NCI-H510A treated with DMSO at 0.1 percent for 48 hours (cell line): ENCODE measurements around the gene YJU2.
"Not testable (repeated sequence)": the region's sequence is repeated elsewhere in the genome, so short reads cannot be mapped to it uniquely, and the experiment has no call there.

Experiments used
- DNase-seq: peaks from one replicate; lab custom pipeline; 2025; lab: John Stamatoyannopoulos, UW

Gene YJU2

DNA sequence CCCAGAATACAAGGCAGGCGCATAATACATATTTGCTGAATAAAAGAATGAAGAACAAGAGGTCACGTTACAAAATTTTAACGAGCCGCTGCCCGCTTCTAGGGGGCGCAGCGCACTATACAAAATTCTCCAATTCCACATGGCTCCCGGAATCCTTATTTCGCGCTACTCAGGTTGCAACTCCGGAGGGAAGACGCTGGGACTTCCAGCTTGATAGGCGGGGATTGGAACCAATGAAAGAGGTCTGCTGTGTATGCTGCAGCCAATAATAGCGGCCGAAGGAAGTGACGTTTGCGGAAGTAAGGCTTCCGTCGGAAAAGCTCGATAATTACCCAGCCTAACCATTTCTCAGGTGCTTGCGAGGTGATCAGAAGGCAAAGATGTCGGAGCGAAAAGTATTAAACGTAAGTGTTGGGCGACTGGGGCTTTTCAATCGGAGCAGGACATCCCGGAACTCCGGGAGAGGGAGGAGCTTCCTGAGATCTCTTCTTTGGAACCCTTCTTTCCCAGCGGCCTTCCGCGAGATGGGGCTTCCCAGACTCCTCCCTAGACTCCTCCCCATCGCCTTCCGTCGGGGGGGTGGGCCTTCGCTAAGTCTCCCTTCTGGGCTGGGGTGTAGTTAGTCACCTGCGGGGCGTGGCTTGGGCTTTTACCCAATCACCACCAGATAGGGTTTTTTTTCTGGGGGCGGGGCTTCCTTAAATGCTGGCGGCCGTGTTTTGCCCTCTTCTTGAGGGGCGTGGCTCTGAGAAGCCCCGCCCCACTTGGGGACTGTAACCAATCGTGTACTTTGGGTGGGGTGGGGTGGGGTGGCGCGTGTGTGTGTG lies at the start of gene YJU2:
Gene YJU2, plus strand, starts transcription at position 314 of the 827 bp plus-strand sequence. Its CDS starts 67 bp downstream, at position 381.
- peak; percentile 99 for DNase-seq

DNA sequence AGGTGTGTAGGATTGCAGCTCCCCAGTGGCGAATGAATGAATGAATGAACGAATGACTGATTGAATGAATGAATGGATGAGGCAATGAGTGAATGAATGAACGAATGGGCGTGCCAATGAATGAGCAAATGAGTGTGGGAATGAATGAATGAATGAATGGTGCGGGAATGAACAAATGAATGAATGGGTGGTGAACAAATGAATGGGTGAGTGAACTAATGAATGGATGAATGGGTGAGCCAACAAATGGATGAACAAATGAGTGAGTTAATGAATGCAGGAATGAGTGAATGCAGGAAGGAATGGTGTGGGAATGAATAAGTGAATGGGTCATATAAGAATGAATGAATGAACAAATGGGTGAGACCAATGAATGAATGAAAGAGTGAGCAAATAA lies 49.7 kb upstream of the YJU2 start:
- DNase-seq: no peak

DNA sequence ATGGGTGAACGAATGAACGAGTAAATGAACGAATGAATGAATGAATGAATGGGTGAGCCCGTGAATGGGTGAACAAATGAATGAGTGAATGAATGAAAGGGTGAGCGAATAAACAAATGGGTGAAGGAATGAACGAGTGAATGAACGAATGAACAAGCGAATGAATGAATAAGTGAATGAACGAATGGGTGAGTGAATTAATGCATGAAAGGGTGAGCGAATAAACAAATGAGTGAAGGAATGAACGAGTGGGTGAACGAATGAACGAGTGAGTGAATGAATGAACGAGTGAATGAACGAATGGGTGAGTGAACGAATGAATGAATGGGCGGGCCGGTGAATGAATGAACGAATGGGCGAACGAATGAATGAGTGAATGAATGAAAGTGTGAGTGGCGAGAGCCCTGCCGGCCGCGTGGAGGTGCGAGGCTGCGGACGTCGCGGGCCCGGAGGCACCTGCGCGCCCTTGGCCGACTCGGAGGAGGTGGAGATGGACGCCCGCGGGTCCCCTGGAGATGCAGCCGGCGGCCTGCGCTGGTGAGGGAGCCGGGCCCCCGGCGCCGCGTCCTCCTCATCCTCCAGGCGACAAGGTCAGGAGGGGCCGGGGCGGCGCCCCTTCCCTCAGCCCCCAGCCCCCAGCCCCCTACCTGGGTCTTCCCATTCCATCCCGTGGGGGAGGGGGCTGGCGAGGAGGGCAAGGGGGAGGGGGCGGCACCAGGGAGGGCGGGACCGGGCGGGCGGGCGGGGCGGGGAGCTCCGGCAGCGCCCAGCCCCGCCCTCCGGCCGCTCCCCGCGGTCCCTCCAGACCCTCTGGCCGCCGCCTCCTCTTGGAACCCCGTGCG lies 49.0 kb upstream of the YJU2 start:
- peak; percentile 54 for DNase-seq

DNA sequence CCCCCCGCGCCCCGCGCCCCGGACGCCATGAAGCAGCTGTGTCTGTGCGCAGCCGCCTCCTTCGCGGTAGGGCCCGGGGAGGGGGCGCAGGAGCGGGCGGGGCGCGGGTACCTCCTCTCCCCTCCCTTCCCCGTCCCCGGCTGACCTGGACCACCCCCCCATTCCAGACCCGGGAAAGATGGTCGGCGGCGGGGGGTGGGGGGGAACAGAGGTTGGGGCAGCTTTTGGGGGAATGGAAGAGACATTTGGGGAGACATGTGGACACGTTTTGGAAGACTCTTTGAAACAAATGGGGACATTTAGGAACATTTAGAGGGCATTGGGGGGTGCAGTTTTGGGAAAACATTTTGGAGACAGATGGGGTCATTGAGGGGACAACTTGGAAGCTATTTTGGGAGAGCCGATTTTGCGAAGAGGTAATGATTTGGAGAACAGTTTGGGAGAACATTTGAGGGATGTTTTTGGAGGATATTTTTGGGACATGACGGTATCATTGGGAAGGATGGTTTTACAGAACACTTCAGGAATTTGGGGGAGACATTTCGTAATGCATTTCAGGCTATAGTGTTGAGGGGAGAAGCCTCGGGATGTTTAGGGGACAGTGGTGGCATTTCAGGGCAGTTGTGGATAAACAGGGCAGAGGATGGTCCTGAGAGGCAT lies 48.3 kb upstream of the YJU2 start:
- no peak for DNase-seq

DNA sequence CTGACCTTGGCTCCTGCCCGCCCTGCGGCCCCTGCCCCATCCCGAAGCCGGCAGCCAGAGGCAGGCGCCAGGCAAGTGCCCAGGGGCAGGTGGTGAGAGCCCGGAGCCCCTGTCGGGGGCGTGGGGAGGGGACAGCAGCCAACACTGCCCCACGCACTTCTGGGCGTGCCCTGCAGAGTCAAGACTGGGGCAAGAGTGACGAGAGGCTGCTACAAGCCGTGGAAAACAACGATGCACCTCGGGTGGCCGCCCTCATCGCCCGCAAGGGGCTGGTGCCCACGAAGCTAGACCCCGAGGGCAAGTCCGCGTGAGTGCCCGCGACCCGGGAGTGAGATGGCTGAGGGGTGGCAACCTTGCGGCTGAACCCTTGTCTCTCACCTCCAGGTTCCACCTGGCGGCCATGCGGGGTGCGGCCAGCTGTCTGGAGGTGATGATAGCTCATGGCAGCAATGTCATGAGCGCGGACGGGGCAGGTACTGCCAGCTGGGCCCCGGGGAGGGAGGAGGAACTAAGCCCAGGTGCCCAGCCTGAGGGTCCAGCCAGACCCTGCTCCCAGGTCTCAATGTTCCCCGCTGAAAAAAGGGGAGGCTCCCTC lies 47.1 kb upstream of the YJU2 start:
- DNase-seq: peak; percentile 42

DNA sequence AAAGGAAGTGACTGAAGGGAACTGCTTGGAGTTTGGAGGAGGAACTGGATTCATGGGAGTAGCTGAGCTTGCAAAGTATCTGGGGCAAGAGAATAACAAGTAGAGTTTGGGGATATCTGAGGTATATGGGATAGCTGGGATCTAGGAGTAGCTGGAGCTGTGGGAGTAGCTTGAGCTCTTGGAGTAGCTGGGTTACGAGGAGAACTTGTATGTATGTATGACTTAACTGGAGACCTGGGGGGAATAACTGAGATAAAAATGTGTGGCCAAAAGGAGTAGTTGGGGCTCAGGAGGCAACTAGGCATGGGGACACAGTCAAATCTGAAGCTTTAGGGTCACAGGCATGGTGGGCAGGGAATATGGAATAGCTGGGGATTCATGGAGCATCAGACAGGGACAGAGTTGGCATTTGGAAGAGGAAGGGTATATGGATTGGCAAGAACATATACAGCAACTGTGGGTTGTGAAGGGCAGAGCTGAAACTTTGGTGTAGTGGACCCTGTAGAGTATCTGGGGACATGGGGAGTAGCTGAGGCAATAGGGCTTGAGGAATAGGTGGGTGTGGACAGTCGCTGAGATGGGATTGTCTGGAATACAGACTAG lies 45.8 kb upstream of the YJU2 start:
- no peak for DNase-seq

DNA sequence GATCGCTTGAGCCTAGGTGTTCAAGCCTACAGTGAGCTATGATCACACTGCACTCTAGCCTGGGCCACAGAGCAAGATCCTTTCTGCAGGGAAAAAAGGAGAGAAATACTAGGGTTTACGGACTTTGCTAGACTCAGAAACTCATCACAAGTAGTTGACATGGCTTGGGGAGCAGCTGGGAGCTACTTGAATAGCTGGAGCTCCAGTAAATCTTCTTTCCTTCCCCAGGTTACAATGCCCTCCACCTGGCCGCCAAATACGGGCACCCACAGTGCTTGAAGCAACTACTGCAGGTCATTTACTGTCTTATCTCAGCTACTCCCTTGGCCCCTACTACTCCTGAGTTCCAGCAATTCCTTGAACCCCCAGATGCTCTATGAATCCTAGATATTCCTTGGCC lies 45.1 kb upstream of the YJU2 start:
- no peak for DNase-seq

DNA sequence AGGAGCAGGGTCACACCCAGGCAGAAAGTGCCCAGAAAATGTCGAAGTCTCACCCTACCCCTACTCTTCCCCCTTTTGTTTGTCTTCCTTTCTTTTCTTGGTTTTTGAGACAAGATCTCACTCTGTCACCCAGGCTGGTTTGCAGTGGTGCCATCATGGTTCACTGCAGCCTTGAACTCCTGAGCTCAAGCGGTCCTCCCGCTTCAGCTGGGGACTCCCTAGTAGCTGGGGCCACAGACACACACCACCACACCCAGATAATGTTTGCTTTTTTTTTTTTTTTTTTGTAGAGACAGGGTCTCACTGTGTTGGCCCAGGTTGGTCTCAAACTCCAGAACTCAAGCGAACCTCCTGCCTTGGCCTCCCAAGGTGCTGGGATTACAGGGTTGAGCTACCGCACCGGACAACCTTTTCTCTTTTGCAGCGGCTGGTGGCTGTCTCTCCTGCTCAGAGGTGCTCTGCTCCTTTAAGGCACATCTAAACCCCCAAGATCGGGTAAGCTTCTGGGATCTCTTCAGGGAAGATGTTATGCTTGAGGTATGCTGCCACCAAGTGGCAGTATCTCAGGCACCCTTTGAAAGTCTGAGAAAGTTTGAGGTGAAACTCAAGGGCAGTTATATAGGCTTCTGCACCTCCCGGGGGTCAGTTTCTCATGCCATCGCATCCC lies 39.9 kb upstream of the YJU2 start:
- peak; percentile 39 for DNase-seq

DNA sequence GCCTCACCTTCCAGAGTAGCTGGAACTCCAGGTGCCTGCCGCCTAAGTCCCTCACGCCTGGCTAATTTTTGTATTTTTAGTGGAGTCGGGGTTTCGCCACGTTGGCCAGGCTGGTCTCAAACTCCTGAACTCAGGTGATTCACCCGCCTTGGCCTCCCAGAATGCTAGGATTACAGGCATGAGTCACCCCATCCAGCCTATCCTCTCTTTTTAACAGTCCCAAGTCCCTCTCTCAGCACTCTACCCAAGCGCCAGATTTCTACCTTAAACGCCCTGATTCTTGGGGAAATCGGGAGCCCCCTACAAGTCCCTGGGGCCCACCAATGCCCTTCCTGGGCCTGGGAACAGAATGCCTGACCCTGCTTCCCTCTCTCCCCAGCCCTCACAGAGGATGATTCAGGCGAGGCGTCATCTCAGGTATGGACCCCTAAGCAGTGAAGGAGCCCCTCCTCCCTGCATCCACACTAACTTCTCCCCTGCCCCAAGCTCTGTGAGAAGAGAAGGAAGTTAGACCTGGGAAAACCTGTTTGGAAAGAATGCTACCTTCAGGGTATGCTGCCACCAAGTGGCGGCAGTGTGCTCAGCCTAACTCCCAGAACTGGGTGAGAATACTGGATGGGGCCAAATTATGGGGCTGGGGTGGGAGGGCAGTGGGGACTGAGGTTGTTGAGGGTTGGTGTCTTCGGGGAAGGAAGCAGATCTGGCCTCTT lies 38.3 kb upstream of the YJU2 start:
- DNase-seq: peak; percentile 75

DNA sequence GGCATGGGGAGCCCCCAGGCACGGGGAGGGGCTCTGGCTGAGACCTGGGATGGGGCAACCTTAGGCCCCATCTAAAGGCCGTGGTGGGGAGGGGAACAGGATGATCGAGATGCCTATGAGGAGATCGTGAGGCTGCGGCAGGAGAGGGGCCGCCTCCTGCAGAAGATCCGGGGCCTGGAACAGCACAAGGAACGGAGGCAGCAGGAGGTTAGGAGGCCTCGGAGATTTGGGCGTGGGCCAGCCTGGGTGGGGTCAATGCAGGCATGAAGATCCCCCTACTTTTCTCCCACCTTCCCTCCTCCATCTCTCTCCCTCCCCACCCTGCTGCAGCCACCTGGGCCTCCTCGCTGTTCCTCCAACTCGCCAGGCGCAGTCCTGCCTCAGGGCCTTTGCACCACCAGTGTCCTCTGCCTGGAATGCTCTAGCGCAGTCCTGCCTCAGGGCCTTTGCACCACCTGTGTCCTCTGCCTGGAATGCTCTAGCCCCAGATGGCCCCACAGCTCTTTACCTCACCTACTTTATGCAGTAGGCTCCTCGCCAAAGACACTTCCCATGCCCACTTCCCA lies 36.6 kb upstream of the YJU2 start:
- DNase-seq: no peak

DNA sequence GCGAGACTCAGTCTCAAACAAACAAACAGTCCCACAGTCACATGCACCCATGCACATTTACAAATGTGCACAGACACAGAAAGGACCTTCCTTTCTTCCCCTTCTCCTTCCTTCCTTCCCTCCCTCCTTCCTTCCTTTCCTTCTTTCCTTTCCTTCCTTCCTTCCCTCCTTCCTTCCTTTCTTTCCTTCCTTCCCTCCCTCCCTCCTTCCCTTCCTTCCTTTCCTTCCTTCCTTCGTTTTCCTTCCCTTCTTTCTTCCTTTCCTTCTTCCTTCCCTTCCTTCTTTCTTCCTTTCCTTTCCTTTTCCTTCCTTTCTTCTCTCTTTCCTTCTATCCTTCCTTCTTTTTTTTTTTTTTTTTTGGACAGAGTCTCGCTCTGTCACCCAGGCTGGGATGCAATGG lies 33.8 kb upstream of the YJU2 start:
- DNase-seq: no peak

DNA sequence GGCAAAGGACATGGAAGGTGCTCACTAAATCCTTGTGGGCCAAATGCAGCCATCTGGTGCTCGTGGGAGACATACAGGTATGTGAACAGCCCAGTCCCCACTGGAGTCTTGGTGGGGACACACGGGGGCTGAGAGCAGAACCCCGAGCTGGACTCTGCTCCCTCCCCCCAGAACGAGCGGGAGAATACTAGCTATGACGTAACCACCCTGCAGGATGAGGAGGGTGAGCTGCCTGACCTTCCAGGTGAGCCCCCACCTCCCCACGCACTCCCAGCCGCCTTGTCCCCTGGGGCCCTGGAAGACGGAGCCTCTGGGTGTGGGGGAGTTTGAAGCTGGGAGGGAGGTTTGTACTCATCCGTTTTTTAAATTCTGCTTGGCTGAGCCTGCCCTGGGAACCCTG lies 31.1 kb upstream of the YJU2 start:
- no peak for DNase-seq

DNA sequence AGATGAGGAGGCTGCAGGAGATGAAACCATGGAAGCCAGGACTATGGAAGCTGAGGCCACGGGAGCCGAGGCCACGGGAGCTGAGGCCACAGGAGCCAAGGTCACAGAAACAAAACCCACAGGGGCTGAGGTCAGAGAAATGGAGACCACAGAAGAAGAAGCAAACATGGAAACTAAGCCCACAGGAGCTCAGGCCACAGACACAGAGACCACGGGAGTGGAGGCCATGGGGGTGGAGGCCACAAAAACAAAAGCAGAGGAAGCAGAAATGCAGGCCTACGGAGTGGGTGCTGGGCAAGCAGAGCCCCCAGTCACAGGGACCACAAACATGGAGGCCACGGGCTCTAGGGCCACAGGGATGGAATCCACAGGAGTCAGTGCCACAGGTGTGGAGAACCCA lies 30.0 kb upstream of the YJU2 start:
- no peak for DNase-seq

DNA sequence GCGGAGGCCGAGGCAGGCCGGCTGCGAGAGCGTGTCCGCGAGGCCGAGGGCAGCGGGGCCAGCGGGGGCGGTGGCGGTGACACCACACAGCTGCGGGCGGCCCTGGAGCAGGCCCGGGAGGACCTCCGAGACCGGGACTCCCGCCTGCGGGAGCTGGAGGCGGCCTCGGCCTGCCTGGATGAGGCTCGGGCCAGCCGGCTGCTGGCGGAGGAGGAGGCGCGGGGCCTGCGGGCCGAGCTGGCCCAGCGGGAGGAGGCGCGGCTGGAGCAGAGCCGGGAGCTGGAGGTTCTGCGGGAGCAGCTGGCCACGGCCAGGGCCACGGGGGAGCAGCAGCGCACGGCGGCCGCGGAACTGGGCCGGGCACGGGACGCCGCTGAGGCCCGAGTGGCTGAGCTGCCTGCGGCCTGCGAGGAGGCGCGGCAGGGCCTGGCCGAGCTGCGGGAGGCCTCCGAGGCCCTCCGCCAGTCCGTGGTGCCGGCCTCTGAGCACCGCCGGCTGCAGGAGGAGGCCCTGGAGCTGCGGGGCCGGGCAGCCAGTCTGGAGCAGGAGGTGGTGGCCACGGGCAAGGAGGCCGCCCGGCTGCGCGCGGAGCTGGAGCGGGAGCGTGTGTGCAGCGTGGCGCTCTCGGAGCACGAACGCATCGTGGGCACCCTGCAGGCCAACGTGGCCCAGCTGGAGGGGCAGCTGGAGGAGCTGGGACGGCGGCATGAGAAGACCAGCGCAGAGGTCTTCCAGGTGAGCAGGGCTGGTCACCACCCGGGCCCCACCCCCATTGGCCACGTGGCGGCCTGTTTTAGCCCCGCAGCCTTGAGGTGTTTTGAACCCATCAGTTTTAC lies 29.2 kb upstream of the YJU2 start:
- DNase-seq: no peak

DNA sequence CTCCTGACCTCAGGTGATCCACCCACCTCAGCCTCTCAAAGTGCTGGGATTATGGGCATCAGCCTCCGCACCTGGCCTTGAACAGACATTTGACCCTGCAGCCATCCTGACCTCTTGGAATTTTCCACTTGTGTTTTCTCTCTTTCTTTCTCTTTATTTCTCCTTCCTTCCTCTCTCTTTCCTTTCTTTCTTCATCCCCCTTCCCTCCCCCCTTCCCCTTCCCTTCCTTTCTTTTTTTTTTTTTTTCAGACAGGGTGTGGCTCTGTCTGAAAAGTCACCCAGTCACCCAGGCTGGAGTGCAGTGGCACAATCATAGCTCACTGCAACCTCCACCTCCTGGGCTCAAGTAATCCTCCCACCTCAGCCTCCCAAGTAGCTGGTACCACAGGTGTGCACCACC lies 28.4 kb upstream of the YJU2 start:
- not testable (repeated sequence) for DNase-seq

DNA sequence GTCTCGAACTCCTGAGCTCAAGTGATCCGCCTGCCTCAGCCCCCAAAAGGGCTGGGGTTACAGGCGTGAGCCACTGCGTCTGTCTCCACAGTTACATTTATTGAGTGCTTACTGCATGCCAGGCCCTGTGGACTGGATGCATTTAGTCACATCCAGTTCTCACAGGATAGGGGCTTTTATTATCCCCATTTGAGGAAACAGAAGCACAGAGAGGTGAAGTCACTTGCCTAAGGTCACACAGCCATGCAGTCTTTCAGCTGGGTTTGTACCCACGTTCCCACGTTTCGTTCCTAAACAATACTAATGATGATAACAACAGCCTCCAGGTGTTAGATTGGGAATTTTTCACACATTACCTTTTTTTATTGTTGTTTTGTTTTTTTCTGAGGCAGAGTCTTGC lies 26.7 kb upstream of the YJU2 start:
- no peak for DNase-seq

DNA sequence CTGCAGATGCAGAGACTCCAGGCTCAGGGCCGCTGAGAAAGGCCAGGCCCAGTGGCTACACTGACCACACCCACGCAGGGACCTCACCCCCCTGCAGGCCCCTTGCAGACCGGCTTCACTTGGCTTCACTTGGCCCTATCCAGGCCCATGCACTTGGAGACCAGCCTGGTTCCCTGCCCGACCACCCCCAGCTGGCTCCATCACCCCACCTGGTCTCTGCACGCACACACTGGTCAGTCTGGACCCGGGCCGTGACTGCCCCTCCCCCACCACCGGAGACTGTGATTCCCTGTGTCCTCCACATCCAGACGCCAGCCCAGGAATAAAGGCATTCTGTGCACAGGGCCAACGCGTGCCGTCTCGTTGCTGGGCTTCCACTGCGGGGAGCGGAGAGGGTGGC lies 22.4 kb upstream of the YJU2 start:
- no peak for DNase-seq

DNA sequence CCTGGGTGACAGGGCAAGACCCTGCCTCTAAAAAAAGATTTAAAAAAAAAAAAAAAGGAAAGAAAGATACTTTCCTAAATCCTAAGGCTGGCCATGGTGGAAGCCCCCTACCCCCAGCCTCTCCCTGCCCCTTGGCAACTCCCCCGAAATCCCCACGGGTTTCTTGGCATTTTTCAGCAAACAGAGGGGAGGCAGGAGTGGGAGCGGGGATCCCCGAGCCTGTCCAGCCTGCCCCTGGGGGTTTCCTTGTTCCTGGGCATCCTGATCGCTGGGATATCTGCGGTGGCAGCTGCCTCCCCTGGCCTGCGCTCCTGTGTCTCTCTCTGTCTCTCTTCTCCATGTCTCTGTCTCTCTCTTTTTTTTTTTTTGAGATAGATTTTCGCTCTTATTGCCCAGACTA lies 21.0 kb upstream of the YJU2 start:
- no peak for DNase-seq

DNA sequence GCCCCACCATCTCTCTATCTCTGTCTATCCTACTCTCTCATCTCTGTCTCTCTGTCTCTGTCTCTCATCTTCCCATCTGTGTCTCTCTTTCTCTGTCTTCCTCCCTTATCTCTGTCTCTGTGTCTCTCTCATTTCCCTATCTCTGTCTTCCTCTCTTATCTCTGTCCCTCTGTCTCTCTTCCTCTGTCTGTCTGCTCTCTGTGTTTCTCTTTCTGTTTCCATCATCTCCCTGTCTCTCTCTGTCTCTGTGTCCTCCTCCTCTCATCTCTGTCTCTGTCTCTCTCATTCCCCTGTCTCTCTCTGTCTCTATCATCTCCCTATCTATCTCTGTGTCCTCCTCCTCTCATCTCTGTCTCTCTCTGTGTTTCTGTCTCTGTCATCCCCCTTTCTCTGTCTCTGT lies 19.1 kb upstream of the YJU2 start:
- DNase-seq: no peak
